HG02642 (cell line): Measurements from ENCODE around the gene MTIF3.

Source experiments
- ATAC-seq: cut with Tn5 transposase; IDR thresholded peaks from one replicate; pipeline ENCODE4 v1.9.1; 2021; ENCODE audit warnings: mild to moderate bottlenecking; ENCODE audit not compliant: unreplicated experiment, poor library complexity

Gene MTIF3

GRCh38 chr13:27449936-27450828, at the start of gene MTIF3:
TSS of gene MTIF3 (minus strand) at chr13:27450564. CDS start at chr13:27440448, 10,116 bp downstream.
- peak; percentile 86 for ATAC-seq

- ATAC-seq: no peak
These were observed 47.3 kb upstream of the MTIF3 start for GRCh38 chr13:27497563-27498230.

GRCh38 chr13:27496536-27497273, 46.3 kb upstream of the MTIF3 start:
- ATAC-seq: no peak

- no peak for ATAC-seq
These were observed 45.6 kb upstream of the MTIF3 start for GRCh38 chr13:27496006-27496405.

GRCh38 chr13:27495551-27495950, 45.2 kb upstream of the MTIF3 start:
- ATAC-seq: no peak

GRCh38 chr13:27493981-27494380, 43.6 kb upstream of the MTIF3 start:
- no peak for ATAC-seq

GRCh38 chr13:27489456-27489855, 39.1 kb upstream of the MTIF3 start:
- no peak for ATAC-seq

GRCh38 chr13:27487776-27488175, 37.4 kb upstream of the MTIF3 start:
- no peak for ATAC-seq

GRCh38 chr13:27483421-27483820, 33.1 kb upstream of the MTIF3 start:
- no peak for ATAC-seq

- peak; percentile 93 for ATAC-seq
These were observed 32.6 kb upstream of the MTIF3 start for GRCh38 chr13:27482983-27483382.

GRCh38 chr13:27481766-27482165, 31.4 kb upstream of the MTIF3 start:
- ATAC-seq: no peak

GRCh38 chr13:27476943-27477703, 26.8 kb upstream of the MTIF3 start:
- ATAC-seq: no peak

- no peak for ATAC-seq
These were observed 24.4 kb upstream of the MTIF3 start for GRCh38 chr13:27474751-27475268.

- ATAC-seq: no peak
These were observed 22.6 kb upstream of the MTIF3 start for GRCh38 chr13:27472941-27473340.

- no peak for ATAC-seq
These were observed 22.1 kb upstream of the MTIF3 start for GRCh38 chr13:27472441-27472840.

GRCh38 chr13:27470075-27470820, 19.9 kb upstream of the MTIF3 start:
- ATAC-seq: no peak

- no peak for ATAC-seq
These were observed 16.1 kb upstream of the MTIF3 start for GRCh38 chr13:27466513-27466912.

GRCh38 chr13:27465611-27466010, 15.2 kb upstream of the MTIF3 start:
- no peak for ATAC-seq

GRCh38 chr13:27463500-27463899, 13.1 kb upstream of the MTIF3 start:
- ATAC-seq: no peak
